DMS79 (cell line): ENCODE measurements around the gene IKZF5.

ENCODE experiments used
- DNase-seq: peaks from one replicate; lab custom pipeline; 2025; lab: John Stamatoyannopoulos, UW

IKZF5 gene

DNA sequence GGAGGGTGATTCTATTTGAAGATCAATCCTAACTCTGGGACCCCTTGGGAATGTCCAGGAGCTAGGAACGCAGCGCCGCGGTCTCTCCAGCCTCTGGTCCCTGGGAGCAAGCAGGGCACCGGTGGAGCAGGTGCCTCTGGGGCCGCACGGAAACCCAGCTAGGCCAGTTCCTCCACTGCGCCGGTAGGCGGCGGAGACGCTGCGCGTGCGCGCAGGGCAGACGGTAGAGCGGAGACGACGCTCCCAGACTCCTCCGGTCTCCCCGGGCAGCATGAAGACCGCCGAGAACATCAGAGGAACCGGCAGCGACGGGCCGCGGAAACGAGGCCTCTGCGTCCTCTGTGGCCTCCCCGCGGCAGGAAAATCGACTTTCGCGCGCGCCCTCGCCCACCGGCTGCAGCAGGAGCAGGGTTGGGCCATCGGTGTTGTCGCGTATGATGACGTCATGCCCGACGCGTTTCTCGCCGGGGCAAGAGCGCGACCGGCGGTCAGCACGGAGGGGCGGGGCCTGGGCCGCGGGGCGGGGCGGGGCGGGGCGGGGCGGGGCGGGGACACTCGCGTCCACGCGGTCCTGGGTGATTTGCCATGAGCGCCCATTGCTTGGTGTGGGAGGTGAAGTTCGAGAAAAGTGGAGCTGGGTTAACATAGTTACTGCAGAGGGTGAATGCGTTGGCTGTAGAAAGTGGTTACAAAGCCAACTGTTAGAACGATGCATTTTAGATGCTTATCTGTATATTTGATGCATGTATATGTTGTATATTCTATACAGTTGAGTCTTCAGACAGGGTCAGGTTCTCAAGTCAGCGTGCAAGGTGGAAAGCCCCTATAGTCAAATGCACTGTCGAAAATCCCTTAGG lies 28.2 kb downstream of the IKZF5 start, which contains the start of gene PSTK:
PSTK (plus strand) TSS at position 193 of the 857 bp plus-strand sequence; CDS start at position 272, 79 bp downstream.
- DNase-seq: peak; percentile 44

- DNase-seq: no peak
Measured at GRCh38 chr10:122974543-122975064, 34.0 kb downstream of the IKZF5 start.

GRCh38 chr10:122974023-122974422 lies 34.6 kb downstream of the IKZF5 start:
- DNase-seq: no peak

GRCh38 chr10:122968698-122969097 lies 39.9 kb downstream of the IKZF5 start:
- DNase-seq: no peak

DNA sequence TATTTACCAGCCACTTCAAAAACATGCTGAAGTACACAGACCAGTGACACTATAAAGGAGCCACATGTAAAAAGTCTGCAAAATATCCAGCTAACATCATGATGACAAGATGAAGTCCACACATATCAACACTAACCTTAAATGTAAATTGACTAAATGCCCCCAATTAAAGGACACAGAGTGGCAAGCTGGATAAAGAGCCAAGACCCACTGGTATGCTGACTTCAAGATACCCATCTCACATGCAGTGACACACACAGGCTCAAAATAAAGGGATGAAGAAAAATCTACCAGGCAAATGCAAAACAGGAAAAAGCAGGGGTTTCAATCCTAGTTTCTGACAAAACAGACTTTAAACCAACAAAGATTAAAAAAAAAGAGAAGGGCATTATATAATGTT lies 41.7 kb downstream of the IKZF5 start:
- no peak for DNase-seq

DNA sequence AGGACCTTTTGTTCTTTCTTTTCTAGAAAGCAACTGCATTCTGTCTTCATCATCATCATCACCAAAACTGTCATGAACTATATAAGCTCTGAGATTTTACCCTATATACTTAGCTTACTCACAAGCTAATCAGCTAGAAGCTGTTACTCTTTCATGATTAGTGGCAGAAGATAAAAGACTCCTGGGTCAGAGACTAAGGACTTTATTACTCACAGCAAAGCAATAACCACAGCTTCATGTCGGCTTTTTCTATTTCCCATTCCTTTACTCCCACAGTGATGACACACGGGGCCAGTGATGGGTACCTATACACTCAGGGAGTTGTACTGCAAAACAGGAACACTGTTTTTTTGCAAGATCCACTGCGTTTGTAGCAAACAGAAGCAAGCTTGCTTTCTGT lies 46.2 kb downstream of the IKZF5 start:
- DNase-seq: no peak

DNA sequence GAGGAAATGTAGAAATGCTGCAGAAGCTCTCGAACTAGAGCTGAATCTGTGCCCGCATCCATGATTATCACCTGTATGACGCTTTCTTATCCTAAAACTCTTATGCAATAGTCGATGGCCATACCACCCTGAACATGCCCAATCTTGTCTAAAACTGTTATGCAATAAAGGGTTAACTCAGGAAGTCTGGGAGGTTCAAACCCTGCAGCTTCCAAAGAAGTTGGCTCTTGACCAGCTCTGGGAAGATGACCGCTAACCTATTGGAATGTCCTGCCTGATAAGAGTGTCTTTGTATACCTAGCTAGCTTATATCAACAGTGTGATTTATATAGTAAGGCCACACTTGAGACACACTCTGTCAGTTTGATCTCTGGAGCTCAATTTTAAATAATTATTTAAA lies 51.1 kb downstream of the IKZF5 start:
- no peak for DNase-seq

GRCh38 chr10:122955892-122956291 lies 52.7 kb downstream of the IKZF5 start:
- no peak for DNase-seq

DNA sequence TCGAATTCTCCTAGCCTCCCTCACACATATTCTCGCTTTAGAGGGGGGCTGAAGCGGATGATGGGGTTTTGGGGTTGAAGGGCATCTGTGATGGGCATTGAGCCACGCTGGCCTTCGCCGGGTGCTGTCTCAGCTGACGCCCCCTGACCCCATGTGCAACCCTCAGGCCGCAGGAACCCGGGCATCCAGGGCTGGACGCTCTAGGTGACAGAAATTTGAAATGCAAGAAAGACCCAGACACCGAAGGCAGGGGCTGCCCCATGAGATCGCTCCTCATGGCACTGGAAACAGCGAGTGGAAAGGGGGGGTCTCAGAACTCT lies 53.9 kb downstream of the IKZF5 start:
- no peak for DNase-seq

DNA sequence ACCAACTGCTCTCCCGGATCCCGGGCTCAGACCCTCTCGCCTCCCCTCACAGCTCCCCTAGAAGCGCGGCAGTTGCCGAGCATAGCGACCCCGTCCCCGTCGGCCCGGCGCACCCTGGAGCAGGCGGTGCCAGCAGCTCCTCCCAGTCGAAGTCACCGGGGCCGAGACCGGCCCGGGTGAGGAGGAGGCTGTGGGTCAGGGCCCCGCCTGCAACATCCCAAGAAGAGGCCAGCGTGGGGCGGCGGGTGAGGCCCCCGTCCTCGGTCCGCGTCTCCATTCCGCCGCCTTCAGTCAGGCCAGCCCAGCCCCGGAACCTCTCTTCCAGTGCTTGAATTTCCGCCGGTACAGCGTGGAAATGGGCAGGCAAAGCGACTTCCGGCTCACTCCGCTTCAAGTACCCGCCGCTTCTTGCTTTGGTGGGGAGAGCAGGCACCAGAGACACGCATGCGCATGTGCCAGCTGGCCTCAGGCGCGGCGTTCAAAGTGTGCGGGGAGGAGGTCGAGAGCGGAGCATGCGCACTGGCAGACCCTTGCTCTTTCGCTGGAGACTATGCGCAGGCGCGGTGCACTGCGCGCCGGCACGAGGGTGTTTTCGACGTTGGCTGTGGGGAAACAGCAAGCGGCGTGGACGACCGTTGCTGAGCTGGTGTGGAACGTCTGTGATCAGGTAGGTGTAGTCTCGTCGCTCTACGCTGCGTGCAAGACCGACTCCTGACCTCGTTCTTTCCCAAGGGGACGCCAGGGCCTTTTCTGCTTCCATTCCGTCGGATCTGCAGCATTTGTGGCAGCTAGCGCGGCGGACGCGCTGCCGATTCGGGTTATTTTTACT lies 54.5 kb downstream of the IKZF5 start, which contains the start of gene C10orf88:
C10orf88 (minus strand) TSS at position 326 of the 829 bp plus-strand sequence; CDS start at position 277, 49 bp downstream.
- peak; percentile 85 for DNase-seq

- DNase-seq: no peak
Measured at GRCh38 chr10:122949296-122949695, 59.3 kb downstream of the IKZF5 start.
